ENCODE measurements around the gene ZFHX3. TPM values are rescaled to one million over a fixed set of nuclear protein-coding genes. Genes with fewer than 3 reads are reported as not detected.

Gene ZFHX3
- total RNA-seq, 1 experiment from 2014 or later: 1.5 TPM

GRCh38 chr16:72848028-72848400 is 199.9 kb downstream of the ZFHX3 start:
- H3K79me2 ChIP-seq (ENCODE audit: insufficient read depth, low read length): no peaks in the 10 kb centered on the region
- H3K9ac ChIP-seq (ENCODE audit: extremely low read depth, insufficient read length, low read length): no peak overlapping the region
- no peak overlapping the region for H2BK20ac ChIP-seq (ENCODE audit: low read depth, low read length, poor library complexity, severe bottlenecking)
- H3K36me3 Mint-ChIP-seq (ENCODE audit: insufficient read depth in 1 of 3, low read depth in 3 of 3): no peaks in the 10 kb centered on the region
- H4K91ac ChIP-seq (ENCODE audit: insufficient read length, low read depth, low read length): no peak overlapping the region
- no peak overlapping the region for H3K27ac Mint-ChIP-seq
- H3K4me3 Mint-ChIP-seq: no peak overlapping the region
- H4K5ac ChIP-seq (ENCODE audit: insufficient read length, low read depth, low read length): no peak overlapping the region
- no peak overlapping the region for H2AK5ac ChIP-seq (ENCODE audit: insufficient read length, low read length)
- H2BK15ac ChIP-seq (ENCODE audit: low read depth, low read length): no peak overlapping the region
- H3K56ac ChIP-seq (ENCODE audit: insufficient read length, low read depth, low read length): no peak overlapping the region
- H3K4me1 Mint-ChIP-seq: peaks cover 14 to 22% of the 10 kb centered on the region in 2 experiments
- H3K27me3 Mint-ChIP-seq (ENCODE audit: low read depth): peaks cover 4% of the 10 kb centered on the region; the same call in 1 of the 2 replicates
- WGBS (ENCODE audit: extremely low coverage, insufficient read length, low lambda C conversion rate): no CpG with 5 or more reads among the region's 9 CpGs
- no peak overlapping the region for H3K4ac ChIP-seq (ENCODE audit: low read depth, low read length)
- peaks cover 2% of the 10 kb centered on the region for H4K20me1 ChIP-seq (ENCODE audit: control insufficient read depth, insufficient read depth, insufficient read length)
- no peak overlapping the region for H3T11ph ChIP-seq (ENCODE audit: low read length)
- H3K4me1 ChIP-seq (ENCODE audit: insufficient read depth, low read length): no peaks in the 10 kb centered on the region; the same call in 1 of the 2 replicates
- H3K27me3 ChIP-seq (ENCODE audit: insufficient read depth, low read length): no peaks in the 10 kb centered on the region
- H3K18ac ChIP-seq (ENCODE audit: insufficient read length, low read depth, low read length): no peak overlapping the region
- H3K14ac ChIP-seq (ENCODE audit: insufficient read depth, low read length): no peak overlapping the region
- TF ChIP-seq CTCF (conservative IDR thresholded peaks at IDR 0.05): no peak
- H2AFZ ChIP-seq (ENCODE audit: low read length): no peak overlapping the region
- H3K27ac ChIP-seq (ENCODE audit: insufficient read length, low read depth, low read length): no peak overlapping the region
- no peak overlapping the region for H4K8ac ChIP-seq (replicated peaks; ENCODE audit: insufficient read length, low read depth, low read length)
- no peaks in the 10 kb centered on the region for H3K9me3 ChIP-seq (ENCODE audit: control insufficient read depth, low read depth, low read length)
- no peaks in the 10 kb centered on the region for H3K23me2 ChIP-seq (ENCODE audit: insufficient read length, low read depth, low read length, poor library complexity, severe bottlenecking)
- H3K79me1 ChIP-seq (ENCODE audit: insufficient read depth, low read depth, low read length, poor library complexity, severe bottlenecking): no peaks in the 10 kb centered on the region
- no peak overlapping the region for H2BK120ac ChIP-seq (ENCODE audit: low read depth, low read length, poor library complexity, severe bottlenecking)
- no peak for DNase-seq
- no peak overlapping the region for H2BK5ac ChIP-seq (ENCODE audit: insufficient read length, low read length)
- no peak overlapping the region for H2BK12ac ChIP-seq (ENCODE audit: insufficient read length, low read depth, low read length)
- H3K23ac ChIP-seq (ENCODE audit: insufficient read length, low read depth, low read length): no peak overlapping the region
- H3K9me3 Mint-ChIP-seq: no peaks in the 10 kb centered on the region
- H3K4me2 ChIP-seq (ENCODE audit: insufficient read depth, insufficient read length, low read length): no peak overlapping the region

All from H9 (cell line).